NCI-H524 (cell line): ENCODE results near the gene TRMT5.

Experiments used
- DNase-seq, 2 experiments: peaks; one replicate each; lab custom pipeline; 2025; lab: John Stamatoyannopoulos, UW

TRMT5 gene, protein sequence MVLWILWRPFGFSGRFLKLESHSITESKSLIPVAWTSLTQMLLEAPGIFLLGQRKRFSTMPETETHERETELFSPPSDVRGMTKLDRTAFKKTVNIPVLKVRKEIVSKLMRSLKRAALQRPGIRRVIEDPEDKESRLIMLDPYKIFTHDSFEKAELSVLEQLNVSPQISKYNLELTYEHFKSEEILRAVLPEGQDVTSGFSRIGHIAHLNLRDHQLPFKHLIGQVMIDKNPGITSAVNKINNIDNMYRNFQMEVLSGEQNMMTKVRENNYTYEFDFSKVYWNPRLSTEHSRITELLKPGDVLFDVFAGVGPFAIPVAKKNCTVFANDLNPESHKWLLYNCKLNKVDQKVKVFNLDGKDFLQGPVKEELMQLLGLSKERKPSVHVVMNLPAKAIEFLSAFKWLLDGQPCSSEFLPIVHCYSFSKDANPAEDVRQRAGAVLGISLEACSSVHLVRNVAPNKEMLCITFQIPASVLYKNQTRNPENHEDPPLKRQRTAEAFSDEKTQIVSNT

GRCh38 chr14:60980811-60981632 is at the start of gene TRMT5, which contains the start of gene SLC38A6:
Gene TRMT5, minus strand, starts transcription at chr14:60981079. Its CDS starts 106 bp downstream, at chr14:60980973.
Gene SLC38A6, plus strand, starts transcription at chr14:60981245. Its CDS starts 33 bp downstream, at chr14:60981278.
- DNase-seq, result peak; percentile 96 to 98

DNA sequence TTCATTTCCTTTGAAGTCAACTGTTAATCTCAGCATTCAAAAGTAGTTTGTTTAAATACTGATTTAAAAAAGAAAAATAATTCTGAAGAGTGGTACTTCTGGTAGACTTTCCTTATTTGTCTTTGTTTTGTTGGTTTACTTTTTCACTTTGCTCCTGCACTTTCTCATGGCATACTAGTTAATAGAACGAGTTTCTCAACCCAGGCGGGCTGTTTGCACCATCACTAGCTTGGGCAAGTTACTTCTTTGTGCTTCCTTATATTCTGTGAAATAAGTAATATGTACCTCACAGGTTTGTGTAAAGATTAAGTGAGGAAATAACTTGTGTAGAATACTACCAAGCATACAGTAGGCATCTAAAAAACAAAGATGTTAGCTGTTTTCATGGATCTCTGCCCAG is 45.6 kb upstream of the TRMT5 start:
- no peak for DNase-seq

- DNase-seq, result peak; percentile 70 to 79
Measured at GRCh38 chr14:61025251-61026223, 44.7 kb upstream of the TRMT5 start.

GRCh38 chr14:61019537-61019936 is 38.7 kb upstream of the TRMT5 start:
- no peak for DNase-seq

DNA sequence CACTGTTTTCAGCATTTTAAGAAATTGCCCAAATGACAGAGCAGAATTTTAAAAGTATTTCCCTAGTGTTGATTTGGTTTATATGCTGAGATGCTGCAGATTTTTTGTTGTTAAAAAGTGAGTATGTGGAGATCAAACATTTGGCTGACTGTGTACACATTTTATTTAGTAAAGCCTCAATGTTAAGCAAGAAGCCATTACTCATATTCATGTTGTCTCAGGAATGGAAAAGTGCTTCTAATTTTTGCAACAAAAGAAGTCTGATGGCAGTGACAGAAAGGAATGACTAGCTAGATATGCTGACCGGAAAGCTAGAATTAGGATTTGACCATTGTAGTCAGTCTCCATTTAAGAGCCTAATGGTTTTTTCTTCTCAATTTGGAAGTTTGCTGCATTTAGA is 22.7 kb upstream of the TRMT5 start:
- DNase-seq, result no peak

DNA sequence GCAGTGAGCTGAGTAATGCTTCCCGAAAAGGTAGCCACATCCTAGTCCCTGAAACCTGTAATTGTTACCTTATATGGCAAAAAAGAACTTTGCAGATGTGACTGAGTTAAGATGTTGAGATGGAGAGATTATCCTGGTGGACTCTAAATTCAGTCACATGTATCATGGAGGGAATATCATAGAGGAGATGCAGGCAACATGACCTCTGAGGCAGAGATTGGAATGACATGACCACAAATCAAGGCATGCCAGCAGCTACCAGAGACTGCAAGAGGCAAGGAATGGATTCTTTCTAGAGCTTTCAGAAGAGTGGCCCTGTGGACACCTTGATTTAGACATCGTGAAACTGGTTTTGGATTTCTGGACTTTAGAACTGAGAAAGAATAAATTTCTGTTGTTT is 18.7 kb upstream of the TRMT5 start:
- DNase-seq, result no peak

DNA sequence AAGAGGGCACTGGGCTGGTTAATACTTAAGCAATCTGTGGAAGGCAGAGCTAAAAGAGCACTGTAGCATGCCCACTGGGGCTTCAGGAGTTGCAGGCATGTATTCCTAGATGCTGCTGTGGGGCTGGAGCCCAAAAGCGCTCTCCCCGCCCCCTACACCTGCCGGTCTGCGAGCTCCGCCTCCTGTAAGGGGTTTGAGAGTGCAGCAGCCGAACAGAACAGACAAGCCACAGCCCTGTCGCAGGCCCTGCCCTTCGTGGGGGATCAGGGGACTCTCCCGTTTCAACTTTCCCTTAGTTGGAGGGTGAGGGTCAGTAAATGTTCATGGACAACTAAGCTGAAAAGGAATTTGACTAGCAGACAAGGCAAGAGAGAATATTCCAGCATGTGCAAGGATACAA is 17.7 kb upstream of the TRMT5 start:
- DNase-seq, result no peak

GRCh38 chr14:60989599-60989998 is 8.7 kb upstream of the TRMT5 start:
- no peak for DNase-seq

DNA sequence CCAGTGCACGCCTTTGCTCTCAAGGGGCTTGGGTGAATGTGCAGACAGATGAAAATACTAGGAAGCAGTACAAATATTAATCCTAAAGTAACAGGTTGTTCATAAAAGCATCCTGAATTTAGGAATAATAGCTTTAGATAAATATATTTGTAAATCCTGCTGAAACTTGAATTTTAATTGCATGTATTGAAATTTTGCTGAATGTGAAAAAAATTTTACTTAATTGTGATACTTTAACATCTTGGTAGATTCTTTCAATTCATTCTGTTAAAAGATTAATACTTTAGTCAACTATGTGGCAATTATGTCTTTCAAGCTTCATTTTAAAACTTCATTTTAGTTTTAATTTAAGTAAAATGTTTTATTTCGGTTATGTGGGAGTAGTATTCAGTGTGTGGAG is 5.6 kb upstream of the TRMT5 start:
- DNase-seq, result no peak

GRCh38 chr14:60984196-60984595 is 3.3 kb upstream of the TRMT5 start:
- DNase-seq, result no peak

- DNase-seq, result peak in 1 of 2 experiments; percentile 60
Measured at GRCh38 chr14:60981633-60982455, 965 bp upstream of the TRMT5 start.

DNA sequence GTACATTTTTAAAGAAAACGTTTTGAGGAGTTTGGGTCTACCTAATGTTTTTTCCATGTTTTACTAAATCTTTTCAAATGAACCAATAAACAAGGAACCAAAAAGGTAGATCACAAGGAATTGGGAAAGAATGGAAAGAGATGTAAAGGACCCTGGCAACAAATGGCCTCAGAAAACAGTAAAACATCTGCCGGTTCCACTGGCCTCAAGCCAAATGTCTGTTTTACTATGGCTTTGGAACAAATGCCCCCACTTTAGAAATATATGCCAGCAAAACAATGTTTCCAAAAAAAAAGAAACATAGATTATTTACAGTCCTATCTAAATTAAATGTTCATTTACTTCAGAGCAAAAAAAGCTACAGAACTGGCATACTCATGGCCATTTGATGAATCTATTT is 3.0 kb downstream of the TRMT5 start:
- no peak for DNase-seq

GRCh38 chr14:60975551-60975950 is 5.3 kb downstream of the TRMT5 start:
- DNase-seq, result no peak

GRCh38 chr14:60974090-60974651 is 6.7 kb downstream of the TRMT5 start:
- no peak for DNase-seq

DNA sequence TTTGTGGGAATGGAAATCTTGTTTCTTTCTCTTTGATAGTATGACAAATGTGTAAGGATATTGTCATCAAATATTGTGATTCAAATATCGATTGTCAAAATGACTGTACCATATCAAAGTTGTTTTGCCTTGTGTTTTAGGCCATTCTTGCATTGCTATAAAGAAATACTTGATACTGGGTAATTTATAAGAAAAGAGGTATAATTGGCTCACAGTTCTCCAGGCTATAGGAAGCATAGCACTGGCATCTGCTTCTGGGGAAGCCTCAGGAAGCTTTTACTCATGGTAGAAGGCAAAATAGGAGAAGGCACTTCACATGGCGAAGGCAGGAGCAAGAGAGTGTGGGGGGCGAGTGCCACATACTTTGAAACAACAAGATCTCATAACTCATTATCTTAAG is 7.8 kb downstream of the TRMT5 start:
- DNase-seq, result no peak

- no peak for DNase-seq
Measured at GRCh38 chr14:60972295-60972694, 8.6 kb downstream of the TRMT5 start.

DNA sequence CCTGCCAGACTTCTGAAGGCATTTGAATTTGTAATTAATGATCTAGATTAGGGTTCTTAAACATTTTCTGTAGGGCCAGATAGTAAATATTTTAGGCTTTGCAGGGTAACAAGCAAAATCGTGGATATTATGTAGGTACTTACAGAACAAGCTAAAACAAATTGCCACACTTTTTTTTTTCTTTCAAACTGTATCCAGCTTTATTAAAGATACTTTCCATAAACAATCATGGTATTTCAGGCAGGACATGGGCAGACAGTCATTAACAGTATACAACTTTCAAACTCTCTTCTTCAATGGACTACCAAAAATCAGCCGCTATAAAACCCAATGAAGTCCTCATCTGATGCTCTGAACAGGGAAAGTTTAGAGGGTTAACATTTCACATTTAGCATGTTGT is 9.6 kb downstream of the TRMT5 start:
- DNase-seq, result no peak

GRCh38 chr14:60970146-60970545 is 10.7 kb downstream of the TRMT5 start:
- DNase-seq, result no peak

- DNase-seq, result no peak
Measured at GRCh38 chr14:60968671-60969070, 12.2 kb downstream of the TRMT5 start.

DNA sequence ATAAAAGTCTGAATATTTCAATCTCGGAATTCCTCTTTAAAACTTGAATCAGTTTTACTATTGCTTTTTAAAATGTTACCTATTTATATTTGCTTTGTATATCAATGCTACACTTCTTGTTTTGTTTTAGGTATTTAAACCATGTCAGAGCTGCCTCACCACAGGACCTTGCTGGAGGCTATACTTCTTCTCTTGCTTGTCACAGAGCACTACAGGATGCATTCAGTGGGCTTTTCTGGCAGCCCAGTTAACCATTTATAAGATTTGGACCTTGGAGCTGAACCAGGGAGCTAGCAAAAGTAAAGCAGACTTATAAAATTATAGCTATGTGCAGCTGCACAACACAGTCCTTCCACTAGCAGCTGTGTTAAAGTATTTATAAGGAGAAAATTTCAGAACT is 12.8 kb downstream of the TRMT5 start:
- no peak for DNase-seq
